ENCODE data around the gene ZNF217. TPM values are rescaled to one million over a fixed set of nuclear protein-coding genes. Genes with fewer than 3 reads are reported as not detected.
A peak's percentile ranks its signal among the peaks of the same experiment; 100 is the strongest.
"Not testable (repeated sequence)": the region's sequence is repeated elsewhere in the genome, so short reads cannot be mapped to it uniquely, and the experiment has no call there.

ZNF217 gene
- total RNA-seq, result 30.9 TPM
- long read RNA-seq, partial matches to known transcripts, result 2 of 7 reads
- long read RNA-seq, other reads (novel, unspliced or antisense), result 5 of 7 reads

- intact Hi-C loops (cut with DNase I); H3K9me3 ChIP-seq; H3K36me3 ChIP-seq; H3K27me3 ChIP-seq: not testable (repeated sequence)
- DNase-seq, result peak; percentile 86
- peak within 1 kb of the TSS; percentile 97 for H3K27ac ChIP-seq
- peaks cover 12% of the 10 kb centered on the region for H3K4me1 ChIP-seq
- peak within 1 kb of the TSS; percentile 71 for H3K4me3 ChIP-seq
- peak; percentile 46 for ATAC-seq
These were observed at the start of gene ZNF217 for GRCh38 chr20:53593466-53594007. Gene ZNF217 (minus strand): TSS chr20:53593839. CDS start chr20:53582826, 11,013 bp downstream.

- TF ChIP-seq CTCF (IDR thresholded peaks at IDR 0.05), result no peak
- H3K27ac ChIP-seq, result peak overlapping the region; percentile 85
- H3K4me3 ChIP-seq, result peak overlapping the region; percentile 9
- no peak for DNase-seq
- H3K9me3 ChIP-seq, result no peaks in the 10 kb centered on the region
- ATAC-seq, result peak; percentile 89
- H3K27me3 ChIP-seq, result no peaks in the 10 kb centered on the region
- H3K36me3 ChIP-seq, result no peaks in the 10 kb centered on the region
- peaks cover 13% of the 10 kb centered on the region for H3K4me1 ChIP-seq
- intact Hi-C loops (cut with DNase I), result no loop called here
These were observed 49.6 kb upstream of the ZNF217 start for GRCh38 chr20:53643031-53643832.

GRCh38 chr20:53642196-53643030 is 48.8 kb upstream of the ZNF217 start:
- Histone ChIP-seq H3K27ac (peak overlapping the region; percentile 85), H3K9me3 (no peaks in the 10 kb centered on the region), H3K4me3 (peak overlapping the region; percentile 9), H3K36me3 (no peaks in the 10 kb centered on the region), H3K4me1 (peaks cover 13% of the 10 kb centered on the region), H3K27me3 (no peaks in the 10 kb centered on the region)
- no peak for TF ChIP-seq CTCF (IDR thresholded peaks at IDR 0.05)
- no peak for DNase-seq
- peak; percentile 80 for ATAC-seq
- intact Hi-C loops (cut with DNase I), result no loop called here

GRCh38 chr20:53639647-53640440 is 46.2 kb upstream of the ZNF217 start:
- no peaks in the 10 kb centered on the region for H3K36me3 ChIP-seq
- no peak overlapping the region for H3K27ac ChIP-seq
- intact Hi-C loops (cut with DNase I), result no loop called here
- no peak for TF ChIP-seq CTCF (IDR thresholded peaks at IDR 0.05)
- H3K4me1 ChIP-seq, result peaks cover 13% of the 10 kb centered on the region
- H3K4me3 ChIP-seq, result no peak overlapping the region
- ATAC-seq (no peak), DNase-seq (no peak)
- H3K9me3 ChIP-seq, result no peaks in the 10 kb centered on the region
- H3K27me3 ChIP-seq, result no peaks in the 10 kb centered on the region

GRCh38 chr20:53639128-53639527 is 45.5 kb upstream of the ZNF217 start:
- intact Hi-C loops (cut with DNase I), result no loop called here
- Histone ChIP-seq H3K36me3 (no peaks in the 10 kb centered on the region), H3K4me1 (peaks cover 13% of the 10 kb centered on the region), H3K27me3 (no peaks in the 10 kb centered on the region), H3K27ac (no peak overlapping the region), H3K4me3 (no peak overlapping the region), H3K9me3 (no peaks in the 10 kb centered on the region)
- DNase-seq (no peak), ATAC-seq (no peak)
- TF ChIP-seq CTCF (IDR thresholded peaks at IDR 0.05), result no peak

GRCh38 chr20:53637310-53637709 is 43.7 kb upstream of the ZNF217 start:
- H3K27ac ChIP-seq; H3K9me3 ChIP-seq; DNase-seq; H3K27me3 ChIP-seq; H3K4me1 ChIP-seq; H3K4me3 ChIP-seq; ATAC-seq; intact Hi-C loops (cut with DNase I); H3K36me3 ChIP-seq: not testable (repeated sequence)
